GM18909 (cell line): ENCODE data around the gene TNS3.
"Not testable (repeated sequence)": the region's sequence is repeated elsewhere in the genome, so short reads cannot be mapped to it uniquely, and the experiment has no call there.

ENCODE experiments used
- ATAC-seq: cut with Tn5 transposase; IDR thresholded peaks from one replicate; pipeline ENCODE4 v1.9.1; 2021; ENCODE audit warnings: mild to moderate bottlenecking; ENCODE audit not compliant: unreplicated experiment, poor library complexity

Gene TNS3

GRCh38 chr7:47544416-47544815, 37.5 kb downstream of the TNS3 start:
- no peak for ATAC-seq

- ATAC-seq = no peak
Observed at GRCh38 chr7:47543714-47544113, 38.2 kb downstream of the TNS3 start.

- ATAC-seq = no peak
Observed at GRCh38 chr7:47543056-47543455, 38.9 kb downstream of the TNS3 start.

GRCh38 chr7:47542051-47542450, 39.9 kb downstream of the TNS3 start:
- no peak for ATAC-seq

- ATAC-seq = not testable (repeated sequence)
Observed at GRCh38 chr7:47541485-47541884, 40.4 kb downstream of the TNS3 start.

- no peak for ATAC-seq
Observed at GRCh38 chr7:47540387-47541350, 41.2 kb downstream of the TNS3 start.

GRCh38 chr7:47540053-47540386, 41.9 kb downstream of the TNS3 start:
- ATAC-seq = no peak

- no peak for ATAC-seq
Observed at GRCh38 chr7:47539398-47540052, 42.4 kb downstream of the TNS3 start.

GRCh38 chr7:47538846-47539311, 43.0 kb downstream of the TNS3 start:
- no peak for ATAC-seq

GRCh38 chr7:47537716-47538675, 43.9 kb downstream of the TNS3 start:
- ATAC-seq = no peak

GRCh38 chr7:47536661-47537611, 45.0 kb downstream of the TNS3 start:
- no peak for ATAC-seq

GRCh38 chr7:47535704-47536628, 45.9 kb downstream of the TNS3 start:
- no peak for ATAC-seq

GRCh38 chr7:47535035-47535703, 46.7 kb downstream of the TNS3 start:
- no peak for ATAC-seq

- ATAC-seq = no peak
Observed at GRCh38 chr7:47534322-47535034, 47.4 kb downstream of the TNS3 start.

- ATAC-seq = no peak
Observed at GRCh38 chr7:47531584-47532492, 50.1 kb downstream of the TNS3 start.
